Measurements from ENCODE around the gene TMED9.

- TF ChIP-seq CTCF (conservative IDR thresholded peaks at IDR 0.05) (no peak), ZFX (IDR thresholded peaks at IDR 0.05) (no peak)
These were observed 11.6 kb downstream of the TMED9 start for GRCh38 chr5:177603631-177604030.
